GM18519 (cell line): ENCODE data around the gene KRT2.

Experiments
- ATAC-seq: cut with Tn5 transposase; IDR thresholded peaks from one replicate; pipeline ENCODE4 v1.9.1; 2021; ENCODE audit warnings: mild to moderate bottlenecking, moderate library complexity; ENCODE audit not compliant: unreplicated experiment, low FRiP score

KRT2 gene

GRCh38 chr12:52645120-52645761 is 6.8 kb downstream of the KRT2 start:
- ATAC-seq = no peak

GRCh38 chr12:52644078-52644415 is 8.0 kb downstream of the KRT2 start:
- no peak for ATAC-seq

DNA sequence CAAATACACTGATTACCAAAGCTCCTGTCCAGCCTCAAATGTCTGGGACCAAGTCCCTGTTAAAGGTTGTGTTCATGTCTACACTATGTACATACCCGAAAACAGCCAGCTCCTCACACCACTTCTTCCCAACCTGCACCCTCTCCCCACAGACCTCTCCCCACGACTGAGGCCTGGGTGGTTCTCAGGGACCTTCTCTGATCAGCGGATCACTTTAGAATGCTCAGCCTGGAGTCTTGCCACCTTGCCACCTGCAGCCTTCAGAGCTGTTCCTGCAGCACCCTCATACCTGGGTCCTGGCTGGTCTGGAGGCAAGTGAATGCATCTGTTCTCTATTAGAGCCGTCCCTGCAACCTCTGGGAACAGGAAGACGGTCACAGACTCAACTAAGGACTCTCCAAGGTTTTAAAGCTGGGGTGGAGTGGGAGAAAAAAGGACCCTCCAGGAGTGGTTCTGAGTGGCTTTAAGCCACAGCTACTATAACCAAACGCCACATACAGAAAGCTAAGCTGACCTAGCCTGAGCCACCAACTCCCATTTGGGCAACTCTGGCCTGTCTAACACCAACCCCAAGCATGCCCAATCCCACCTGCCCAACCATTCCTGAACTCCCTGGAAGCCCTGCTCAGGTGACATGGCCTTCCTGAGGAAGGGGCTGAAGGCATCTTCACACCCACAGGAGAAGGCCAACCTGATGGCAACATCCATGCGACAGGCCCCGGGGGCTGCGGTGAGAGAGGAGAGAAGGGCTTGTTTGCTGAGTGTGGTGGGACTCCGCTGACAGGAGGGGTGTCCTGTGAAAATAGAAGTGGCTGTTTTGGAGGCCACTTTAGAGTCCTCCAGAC is 8.6 kb downstream of the KRT2 start:
- no peak for ATAC-seq

GRCh38 chr12:52641468-52641867 is 10.5 kb downstream of the KRT2 start:
- no peak for ATAC-seq

GRCh38 chr12:52637299-52637698 is 14.7 kb downstream of the KRT2 start:
- ATAC-seq = no peak

DNA sequence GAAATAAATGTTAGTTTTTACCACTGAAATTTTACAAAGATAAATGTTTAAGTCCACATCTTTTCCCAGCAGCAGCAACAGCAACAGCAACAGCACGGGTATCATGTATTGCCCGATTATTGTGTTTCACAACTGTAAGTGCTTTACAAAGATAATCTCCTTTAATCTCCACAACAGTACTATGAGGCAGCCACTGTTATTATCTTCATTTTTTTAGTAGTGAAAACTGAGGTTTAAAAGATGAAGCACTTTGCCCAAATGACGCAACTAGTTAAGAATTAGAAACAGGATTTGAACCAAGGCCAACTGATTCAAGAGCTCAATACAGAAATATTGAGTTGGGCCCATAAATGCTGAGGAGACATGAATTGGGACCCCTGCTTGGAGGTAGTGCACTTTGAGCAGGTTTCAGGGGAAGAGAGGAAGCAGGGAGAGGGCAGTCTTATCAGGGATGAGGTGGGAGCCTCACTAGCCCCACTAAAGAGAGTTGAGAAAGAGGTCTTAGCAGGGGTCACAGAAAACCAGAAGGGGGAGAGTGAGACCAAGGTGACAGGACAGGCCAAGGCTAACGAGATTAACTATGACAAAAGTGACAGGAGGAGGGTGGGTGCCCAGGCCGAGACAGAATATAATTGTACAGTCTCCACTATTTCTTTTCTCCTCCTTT is 15.3 kb downstream of the KRT2 start:
- no peak for ATAC-seq

GRCh38 chr12:52636189-52636588 is 15.8 kb downstream of the KRT2 start:
- ATAC-seq = no peak

GRCh38 chr12:52634266-52635056 is 17.6 kb downstream of the KRT2 start:
- no peak for ATAC-seq

DNA sequence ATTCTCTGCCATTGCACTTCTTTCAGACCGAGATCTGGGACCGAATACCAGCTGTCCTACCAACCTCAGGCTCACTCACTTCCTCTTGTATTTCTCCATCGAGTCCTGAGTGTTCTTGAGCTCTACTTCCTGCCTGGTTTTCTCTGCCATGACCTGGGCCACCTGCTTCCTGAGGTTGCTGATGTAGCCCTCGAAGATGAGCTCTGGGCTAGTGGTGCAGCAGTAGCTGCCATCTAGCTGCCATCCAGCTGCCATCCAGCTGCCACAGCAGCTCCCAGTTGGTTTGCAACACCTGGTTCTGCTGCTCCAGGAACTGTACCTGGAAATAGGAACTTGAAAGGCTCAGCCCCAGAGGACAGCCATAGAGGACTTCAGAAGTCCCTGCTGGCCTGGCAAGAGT is 18.6 kb downstream of the KRT2 start:
- no peak for ATAC-seq

DNA sequence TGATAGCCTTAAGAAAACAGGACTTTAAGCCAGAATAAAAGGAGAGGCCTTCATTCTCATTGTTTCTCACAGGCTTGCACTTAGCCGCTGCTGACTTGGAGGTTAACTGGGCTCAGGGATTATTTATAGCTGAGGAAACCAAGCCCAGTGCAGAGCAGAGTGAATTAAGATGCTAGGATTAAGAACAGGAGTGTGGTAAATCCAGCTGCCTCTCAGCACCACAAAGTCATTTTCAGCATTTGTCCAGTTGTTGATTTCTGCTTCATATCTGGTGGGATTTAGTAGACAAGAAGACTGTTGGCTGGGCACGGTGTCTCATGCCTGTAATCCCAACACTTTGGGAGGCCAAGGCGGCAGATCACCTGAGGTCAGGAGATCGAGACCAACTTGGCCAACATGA is 19.4 kb downstream of the KRT2 start:
- no peak for ATAC-seq

- no peak for ATAC-seq
Measured at GRCh38 chr12:52631676-52632459, 20.1 kb downstream of the KRT2 start.

GRCh38 chr12:52631264-52631663 is 20.7 kb downstream of the KRT2 start:
- no peak for ATAC-seq

DNA sequence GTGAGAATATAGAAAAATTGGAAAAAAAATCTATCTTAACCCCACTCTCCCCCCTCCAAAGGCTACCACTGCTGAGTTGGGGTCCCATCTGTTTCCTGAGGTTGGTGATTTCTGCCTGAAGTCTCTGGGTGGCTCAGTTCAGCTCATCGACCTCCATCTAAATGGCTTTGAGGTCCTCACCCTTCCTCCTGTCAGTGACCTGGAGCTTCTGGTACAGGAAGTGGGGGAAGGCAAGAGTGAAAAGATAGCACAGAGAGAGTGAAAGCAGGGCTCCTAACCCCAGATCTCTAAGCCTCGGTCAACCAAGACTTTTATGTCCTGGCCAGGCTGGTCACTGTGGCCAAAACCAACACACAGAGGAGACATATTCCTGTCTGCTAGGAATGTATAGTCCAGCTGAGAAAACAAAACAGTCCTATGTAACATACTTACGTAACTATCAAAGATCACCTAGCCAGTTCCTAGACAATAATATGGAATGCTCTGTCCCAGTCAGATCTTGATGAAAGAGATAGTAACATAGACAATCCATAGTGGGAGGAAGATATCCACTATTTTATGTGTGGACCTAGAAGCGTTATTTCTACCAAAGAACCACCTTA is 21.3 kb downstream of the KRT2 start:
- ATAC-seq = no peak

- ATAC-seq = no peak
Measured at GRCh38 chr12:52630008-52630500, 22.0 kb downstream of the KRT2 start.

- no peak for ATAC-seq
Measured at GRCh38 chr12:52629281-52630007, 22.6 kb downstream of the KRT2 start.

GRCh38 chr12:52628841-52629240 is 23.2 kb downstream of the KRT2 start:
- ATAC-seq = no peak

DNA sequence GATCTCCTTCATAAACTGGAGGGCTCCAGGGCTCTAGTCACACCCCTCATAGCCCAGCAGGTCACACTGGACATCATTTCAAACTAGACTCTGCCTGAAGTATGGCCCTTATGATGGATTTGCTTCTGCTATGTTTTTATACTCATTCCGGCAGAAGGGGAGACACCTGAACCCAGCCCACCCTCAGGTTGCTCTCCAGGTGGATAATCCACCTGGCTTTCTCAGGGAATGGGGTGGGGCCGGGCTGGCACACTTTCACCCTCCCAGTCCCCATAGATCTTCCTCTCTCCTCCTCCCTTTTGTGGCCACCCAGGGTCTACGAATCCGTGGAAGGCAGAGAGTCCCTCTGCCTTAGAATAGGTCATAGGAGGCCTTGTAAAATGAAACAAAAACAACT is 23.9 kb downstream of the KRT2 start:
- ATAC-seq = no peak

- ATAC-seq = no peak
Measured at GRCh38 chr12:52627395-52628110, 24.5 kb downstream of the KRT2 start.
